NCI-H2196 treated with DMSO at 0.1 percent for 48 hours (cell line): ENCODE measurements around the gene ROBO2.

Experiments used
- DNase-seq: peaks from one replicate; lab custom pipeline; 2025; ENCODE audit not compliant: unreplicated experiment; lab: John Stamatoyannopoulos, UW

The ROBO2 gene

GRCh38 chr3:77541203-77541922 is 501.5 kb downstream of the ROBO2 start:
- no peak for DNase-seq

DNA sequence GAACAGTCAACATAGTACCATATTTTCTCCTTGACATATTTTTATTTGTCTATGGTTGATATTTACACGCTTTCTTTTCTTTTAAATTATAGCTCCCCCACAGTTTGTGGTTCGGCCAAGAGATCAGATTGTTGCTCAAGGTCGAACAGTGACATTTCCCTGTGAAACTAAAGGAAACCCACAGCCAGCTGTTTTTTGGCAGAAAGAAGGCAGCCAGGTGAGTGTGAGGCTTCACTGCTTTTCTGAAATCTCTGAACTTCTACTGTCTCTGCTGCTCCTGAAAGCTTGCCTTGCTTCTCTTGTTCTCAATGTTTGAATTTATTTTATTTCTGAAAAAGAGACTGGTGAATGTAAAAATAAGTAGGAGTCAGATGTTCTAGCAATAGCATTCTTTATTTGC is 506.3 kb downstream of the ROBO2 start:
- DNase-seq = no peak

DNA sequence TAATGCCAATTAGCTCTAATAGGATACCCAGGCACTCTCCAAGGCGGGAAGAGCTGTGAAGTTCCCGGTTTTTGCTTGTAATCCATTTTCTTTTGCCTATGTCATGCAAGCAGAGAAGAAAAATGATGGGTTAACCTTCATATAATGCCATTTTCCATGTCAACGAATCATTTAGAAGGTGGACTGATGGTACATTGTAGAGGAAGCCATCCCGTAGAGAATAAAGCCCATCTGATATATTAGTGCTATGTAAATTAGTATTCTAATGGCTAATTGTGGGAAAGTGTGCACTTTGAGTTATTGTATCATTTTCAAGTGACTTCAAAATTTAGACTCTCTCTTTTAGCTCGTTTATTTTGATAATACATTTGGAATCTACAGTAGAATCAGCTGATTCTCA is 509.1 kb downstream of the ROBO2 start:
- no peak for DNase-seq

DNA sequence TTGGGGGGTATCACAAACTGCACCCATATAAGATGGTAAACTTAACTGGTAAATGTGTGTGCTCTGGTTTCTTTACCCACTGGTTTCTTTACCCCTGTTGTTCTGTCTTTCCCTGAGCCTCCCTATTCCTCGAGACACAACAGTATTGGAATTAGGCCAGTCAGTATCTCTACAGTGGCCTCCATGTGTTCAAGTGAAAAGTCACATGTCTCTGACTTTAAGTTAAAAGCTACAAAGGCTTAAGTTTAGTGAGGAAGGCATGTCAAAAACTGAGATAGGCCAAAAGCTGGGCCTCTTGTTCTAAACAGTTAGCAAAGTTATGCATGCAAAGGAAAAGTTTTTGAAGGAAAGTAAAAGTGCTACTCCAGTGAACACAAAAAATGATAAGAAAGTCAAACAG is 513.3 kb downstream of the ROBO2 start:
- DNase-seq = no peak

- DNase-seq = no peak
Observed at GRCh38 chr3:77562089-77562488, 522.2 kb downstream of the ROBO2 start.

DNA sequence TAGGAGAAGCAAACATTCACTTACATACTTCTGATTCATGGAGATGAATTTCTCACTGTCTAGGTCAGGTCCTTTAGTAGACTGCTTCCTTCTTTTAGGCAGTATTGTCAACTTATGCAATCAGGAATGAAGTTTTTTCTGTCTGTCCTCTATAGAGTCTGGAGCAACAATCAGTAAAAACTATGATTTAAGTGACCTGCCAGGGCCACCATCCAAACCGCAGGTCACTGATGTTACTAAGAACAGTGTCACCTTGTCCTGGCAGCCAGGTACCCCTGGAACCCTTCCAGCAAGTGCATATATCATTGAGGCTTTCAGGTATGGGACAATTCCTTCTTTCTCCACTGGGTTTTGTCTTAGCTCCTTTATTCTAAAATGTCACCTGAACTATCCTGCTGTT is 523.1 kb downstream of the ROBO2 start:
- DNase-seq = no peak

- DNase-seq = no peak
Observed at GRCh38 chr3:77566055-77566454, 526.2 kb downstream of the ROBO2 start.

DNA sequence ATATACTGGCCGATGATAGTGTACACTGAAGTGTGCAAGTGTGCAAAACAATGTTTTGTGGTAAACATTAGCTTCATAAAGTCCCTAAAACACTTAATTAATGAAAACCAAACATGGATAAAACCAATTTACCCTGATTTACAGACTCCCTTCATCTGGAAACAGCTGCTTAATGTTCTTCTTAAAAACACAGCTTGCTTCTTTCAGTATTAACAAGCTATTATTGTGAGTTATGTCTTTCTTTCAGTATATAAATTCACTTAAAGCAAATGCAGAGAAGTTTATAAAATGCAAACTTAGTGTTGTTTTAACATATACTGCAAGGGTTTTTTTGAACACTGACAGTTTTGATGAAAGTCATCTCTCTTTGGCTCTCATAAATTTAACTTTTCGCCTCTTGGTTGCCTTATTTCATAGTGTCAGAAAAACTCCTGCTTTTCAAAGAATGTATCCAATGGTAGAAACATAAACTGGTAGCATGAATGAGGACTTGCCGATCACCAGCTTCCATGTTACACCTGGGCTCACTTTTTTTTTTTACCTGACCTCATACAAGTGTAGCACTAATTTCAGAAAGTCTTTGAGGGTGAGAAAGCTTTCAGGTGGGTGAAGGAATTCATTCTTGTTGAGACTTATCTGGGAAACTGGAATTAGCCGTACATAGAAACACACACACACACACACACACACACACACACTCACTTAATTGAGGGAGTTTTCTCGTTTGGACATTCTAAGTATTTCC is 532.2 kb downstream of the ROBO2 start:
- DNase-seq = no peak

- DNase-seq = no peak
Observed at GRCh38 chr3:77577264-77577663, 537.4 kb downstream of the ROBO2 start.

DNA sequence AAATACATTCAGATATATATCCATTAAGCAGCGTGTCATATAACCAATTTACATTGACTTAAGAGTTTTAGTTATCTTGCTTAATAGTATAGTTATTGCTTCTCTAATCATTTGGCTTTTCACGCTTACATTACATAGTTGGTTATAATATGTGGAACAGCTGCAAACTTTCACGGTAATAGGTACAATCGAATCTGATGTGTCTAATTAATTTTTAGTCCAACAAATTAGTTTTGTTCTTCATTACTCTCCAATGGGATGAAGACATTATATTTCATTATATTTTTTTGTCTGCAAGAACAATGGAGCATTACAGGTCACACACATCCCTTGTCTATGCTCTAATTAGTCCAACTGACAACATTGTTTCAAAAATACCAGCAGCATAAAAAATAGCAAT is 546.3 kb downstream of the ROBO2 start:
- DNase-seq = no peak

- DNase-seq = no peak
Observed at GRCh38 chr3:77588863-77589262, 549.0 kb downstream of the ROBO2 start.

- no peak for DNase-seq
Observed at GRCh38 chr3:77590191-77590590, 550.3 kb downstream of the ROBO2 start.

GRCh38 chr3:77595371-77595870 is 555.5 kb downstream of the ROBO2 start:
- no peak for DNase-seq

DNA sequence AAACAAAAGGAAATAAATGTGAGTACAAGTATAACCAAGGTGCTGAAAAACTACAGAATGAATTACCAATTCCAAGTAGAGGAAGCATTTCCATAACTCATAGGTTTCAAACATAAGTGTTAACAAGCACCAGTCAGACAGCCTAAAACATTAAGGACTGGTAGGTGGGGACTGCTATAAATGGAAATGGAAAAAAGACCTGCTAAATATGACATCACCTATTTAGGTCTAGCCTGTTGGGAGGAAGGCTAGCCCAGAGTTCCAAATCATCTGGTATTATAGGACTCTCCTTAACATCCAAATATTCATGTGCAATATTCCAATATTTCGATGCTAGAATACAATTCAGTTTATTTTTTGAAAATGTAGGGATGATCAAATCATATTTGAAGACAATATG is 560.0 kb downstream of the ROBO2 start:
- no peak for DNase-seq

DNA sequence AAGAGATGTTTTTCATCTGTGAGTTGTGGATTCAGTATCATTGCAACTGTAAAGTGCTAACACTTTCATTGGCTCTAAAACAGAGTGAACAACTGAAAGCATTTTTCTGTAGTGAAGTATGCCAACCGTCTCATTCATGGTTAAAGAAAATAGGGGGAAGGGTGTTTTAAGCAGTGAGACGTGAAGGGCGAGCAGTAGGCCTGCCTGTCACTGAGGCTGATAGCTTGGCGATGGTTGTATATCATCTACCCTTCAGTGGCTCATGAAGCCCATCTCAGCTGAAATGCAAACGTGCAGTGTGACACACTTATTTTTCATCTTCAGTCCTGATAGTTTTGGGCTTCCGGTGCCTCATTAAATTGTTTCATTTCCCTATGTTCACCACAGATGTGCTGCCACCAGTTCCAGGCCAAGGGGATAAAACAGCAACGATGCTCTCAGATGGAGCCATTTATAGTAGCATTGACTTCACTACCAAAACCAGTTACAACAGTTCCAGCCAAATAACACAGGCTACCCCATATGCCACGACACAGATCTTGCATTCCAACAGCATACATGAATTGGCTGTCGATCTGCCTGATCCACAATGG is 562.0 kb downstream of the ROBO2 start:
- no peak for DNase-seq

DNA sequence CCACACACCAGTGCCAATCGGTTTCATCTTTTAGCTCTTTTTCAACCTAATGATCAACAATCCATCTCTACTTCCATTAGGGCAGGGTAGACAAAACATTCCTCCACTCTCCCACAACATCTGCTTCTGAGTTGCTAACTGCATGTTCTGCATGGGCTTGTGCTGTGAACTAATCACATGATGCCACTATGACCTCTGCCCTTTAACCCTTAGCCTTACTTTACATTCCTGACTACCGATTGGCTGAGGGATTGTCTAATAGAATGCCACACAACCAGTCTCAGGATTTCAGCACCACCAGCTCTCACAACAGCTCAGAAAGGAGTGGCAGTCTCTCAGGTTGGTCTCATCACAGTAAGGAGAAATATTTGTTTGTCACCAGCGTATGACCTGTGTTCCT is 562.8 kb downstream of the ROBO2 start:
- DNase-seq = no peak

- DNase-seq = no peak
Observed at GRCh38 chr3:77605308-77605707, 565.4 kb downstream of the ROBO2 start.

GRCh38 chr3:77605865-77606264 is 566.0 kb downstream of the ROBO2 start:
- no peak for DNase-seq

DNA sequence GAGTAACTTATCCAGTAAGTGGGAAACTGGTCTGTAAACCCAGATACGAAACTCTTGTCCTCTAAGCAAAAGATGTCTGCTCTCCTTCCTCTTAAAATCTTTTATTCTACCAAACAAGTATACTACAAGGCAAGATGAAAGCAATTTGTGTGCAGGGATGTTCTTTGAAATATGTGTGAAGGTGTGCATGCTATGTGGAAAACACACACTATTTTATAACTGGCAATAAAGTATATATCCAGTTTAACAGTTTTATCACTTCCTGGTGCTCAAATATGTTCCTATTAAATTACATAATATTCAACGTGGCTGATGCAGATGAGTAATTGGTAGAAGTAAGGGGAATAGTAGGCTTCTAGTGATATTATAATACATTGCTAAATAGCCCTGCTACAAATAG is 566.5 kb downstream of the ROBO2 start:
- no peak for DNase-seq

DNA sequence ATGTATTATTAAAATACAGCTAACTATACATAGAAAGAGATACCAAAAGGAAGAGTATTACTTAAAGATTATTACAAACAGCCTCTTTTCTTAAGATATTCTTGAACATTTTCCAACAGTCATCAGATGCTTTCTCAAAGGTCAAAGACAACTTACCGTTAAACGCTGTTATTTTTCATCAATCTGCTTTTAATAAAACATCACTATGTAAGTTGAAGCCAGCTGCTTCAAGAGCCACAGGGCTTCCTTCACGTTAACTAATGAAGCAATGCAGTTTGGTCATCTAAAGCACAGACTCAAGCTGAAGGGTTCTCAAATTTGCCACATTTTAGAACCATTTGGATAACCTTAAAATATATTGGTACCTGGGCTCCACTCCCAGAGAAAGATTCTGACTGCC is 578.8 kb downstream of the ROBO2 start:
- no peak for DNase-seq

- DNase-seq = no peak
Observed at GRCh38 chr3:77620009-77620408, 580.1 kb downstream of the ROBO2 start.

DNA sequence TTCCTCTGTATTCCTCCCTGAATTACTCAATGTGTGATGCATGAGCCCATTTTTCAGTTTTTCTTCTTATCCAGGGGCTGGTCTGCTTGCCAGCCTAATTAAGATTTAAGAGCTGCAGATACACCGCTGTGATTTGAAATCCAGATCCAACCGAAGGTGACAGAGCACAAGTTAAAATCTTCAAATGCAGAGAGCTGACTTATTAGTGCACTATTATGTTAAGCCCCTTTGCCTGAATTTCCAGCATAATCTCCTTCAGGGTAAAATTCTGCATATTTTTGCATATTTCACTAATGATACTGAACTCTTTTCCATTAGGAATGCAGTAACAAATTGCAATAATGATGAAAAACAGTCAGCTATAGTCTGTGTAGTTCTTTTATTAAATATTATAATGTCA is 583.6 kb downstream of the ROBO2 start:
- no peak for DNase-seq
